Brain microvascular endothelial cell (primary cell): ENCODE data around the gene TMEM242.

Source experiments
- DNase-seq: peaks from one replicate; pipeline ENCODE4 v3.0.0-alpha.2; 2020
- H3K27ac ChIP-seq: fragments of 250-450 bp; sonication (Bioruptor Pico); 2 replicates; pipeline ENCODE4 v1.5.1; 2020; ENCODE audit warnings: mild to moderate bottlenecking, moderate library complexity
- H3K27me3 ChIP-seq: fragments of 250-450 bp; sonication (Bioruptor Pico); replicated peaks from 2 replicates; pipeline ENCODE4 v1.5.1; 2020; ENCODE audit warnings: mild to moderate bottlenecking
- H3K36me3 ChIP-seq: fragments of 250-450 bp; sonication (Bioruptor Pico); replicated peaks from 2 replicates; pipeline ENCODE4 v1.5.1; 2020; ENCODE audit warnings: mild to moderate bottlenecking
- H3K4me3 ChIP-seq: 2 replicates; pipeline ENCODE4 v1.5.1; 2011; ENCODE audit warnings: low read depth, mild to moderate bottlenecking, control low read depth, low read length, moderate library complexity
- in situ Hi-C: cut with HindIII; loops from 2 replicates; pipeline ENCODE4 v1.10.0; 2017; ENCODE audit warnings: low sequenced_read_pairs, low pct_ligation_motif_present
- TF ChIP-seq, protein P1 (sequence below): IDR thresholded peaks from 2 replicates; pipeline ENCODE4 v1.5.1; 2011; ENCODE audit warnings: low read depth, mild to moderate bottlenecking, moderate library complexity, low read length, control low read depth, inconsistent platforms; ENCODE audit errors: missing control alignments

The TMEM242 gene

DNA sequence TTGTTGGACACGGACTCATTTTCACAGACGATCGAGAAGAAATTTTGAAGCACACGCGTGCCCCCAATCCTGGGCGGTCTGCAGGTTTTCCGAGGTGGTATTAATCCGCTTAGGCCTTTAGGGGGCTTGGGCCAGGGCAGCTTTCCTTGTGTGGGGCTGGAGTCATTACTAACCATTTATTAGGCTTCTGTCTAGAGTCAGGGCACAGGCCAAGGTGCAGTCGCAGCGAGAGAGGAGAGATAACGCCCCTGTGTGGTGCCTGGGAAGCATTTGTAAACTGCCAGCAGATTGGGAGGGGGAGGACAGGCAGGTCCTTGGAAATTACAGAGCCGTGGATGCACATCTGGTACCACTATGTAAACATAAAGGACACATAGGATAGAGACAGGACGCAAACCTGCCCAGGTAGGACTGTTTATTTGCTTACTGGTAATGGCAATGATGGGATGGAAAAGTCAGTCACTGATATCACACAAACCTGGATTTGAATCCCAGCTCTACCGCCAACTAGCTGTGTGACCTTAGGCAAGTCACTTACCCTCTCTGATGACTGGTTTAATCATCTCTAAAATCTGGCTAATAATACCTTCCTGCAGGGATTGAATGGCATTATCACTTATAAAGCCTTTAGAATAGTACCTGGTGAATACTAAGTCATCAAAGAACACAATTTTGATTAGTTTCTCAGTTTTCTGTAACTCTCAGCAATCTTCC lies 76.4 kb downstream of the TMEM242 start:
- in situ Hi-C loops, result no loop called here
- H3K27ac ChIP-seq, result no peak overlapping the region
- DNase-seq, result no peak
- H3K27me3 ChIP-seq, result no peaks in the 10 kb centered on the region
- TF ChIP-seq, protein P1, sequence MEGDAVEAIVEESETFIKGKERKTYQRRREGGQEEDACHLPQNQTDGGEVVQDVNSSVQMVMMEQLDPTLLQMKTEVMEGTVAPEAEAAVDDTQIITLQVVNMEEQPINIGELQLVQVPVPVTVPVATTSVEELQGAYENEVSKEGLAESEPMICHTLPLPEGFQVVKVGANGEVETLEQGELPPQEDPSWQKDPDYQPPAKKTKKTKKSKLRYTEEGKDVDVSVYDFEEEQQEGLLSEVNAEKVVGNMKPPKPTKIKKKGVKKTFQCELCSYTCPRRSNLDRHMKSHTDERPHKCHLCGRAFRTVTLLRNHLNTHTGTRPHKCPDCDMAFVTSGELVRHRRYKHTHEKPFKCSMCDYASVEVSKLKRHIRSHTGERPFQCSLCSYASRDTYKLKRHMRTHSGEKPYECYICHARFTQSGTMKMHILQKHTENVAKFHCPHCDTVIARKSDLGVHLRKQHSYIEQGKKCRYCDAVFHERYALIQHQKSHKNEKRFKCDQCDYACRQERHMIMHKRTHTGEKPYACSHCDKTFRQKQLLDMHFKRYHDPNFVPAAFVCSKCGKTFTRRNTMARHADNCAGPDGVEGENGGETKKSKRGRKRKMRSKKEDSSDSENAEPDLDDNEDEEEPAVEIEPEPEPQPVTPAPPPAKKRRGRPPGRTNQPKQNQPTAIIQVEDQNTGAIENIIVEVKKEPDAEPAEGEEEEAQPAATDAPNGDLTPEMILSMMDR, result no peak
- no peaks in the 10 kb centered on the region for H3K36me3 ChIP-seq
- H3K4me3 ChIP-seq, result no peak overlapping the region

DNA sequence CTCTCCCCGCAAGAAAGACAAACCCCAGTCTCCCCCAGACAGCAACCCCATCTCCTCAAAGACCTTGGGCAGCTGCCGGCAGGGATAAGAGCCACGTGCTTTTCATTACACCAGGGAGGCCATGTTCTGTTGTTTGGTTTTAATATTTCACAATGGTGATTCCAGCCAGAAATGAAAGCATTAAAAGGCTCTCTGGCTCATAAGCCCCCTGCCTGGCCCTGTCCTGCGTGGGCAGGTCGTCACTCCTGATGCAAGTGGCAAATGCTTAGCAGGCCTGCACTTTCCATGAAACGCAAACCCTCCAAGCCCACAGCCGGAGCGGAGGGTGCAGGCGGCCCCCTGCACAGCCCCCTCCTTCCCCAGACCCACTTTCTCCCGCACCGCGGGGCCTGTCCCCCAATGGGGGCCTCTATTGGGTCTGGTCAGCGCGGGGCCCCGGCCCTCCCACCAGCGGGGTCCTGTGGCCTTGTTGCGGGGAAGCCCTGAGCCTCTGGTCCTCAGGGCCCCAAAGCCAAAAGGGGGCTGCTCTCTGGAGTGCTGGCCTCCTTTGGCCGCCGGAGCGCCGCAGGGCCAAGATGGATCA lies 77.2 kb downstream of the TMEM242 start:
- Histone ChIP-seq H3K27me3 (no peaks in the 10 kb centered on the region), H3K4me3 (no peak overlapping the region), H3K36me3 (no peaks in the 10 kb centered on the region), H3K27ac (no peak overlapping the region)
- in situ Hi-C loops, result no loop called here
- no peak for DNase-seq
- TF ChIP-seq, protein P1, result no peak

DNA sequence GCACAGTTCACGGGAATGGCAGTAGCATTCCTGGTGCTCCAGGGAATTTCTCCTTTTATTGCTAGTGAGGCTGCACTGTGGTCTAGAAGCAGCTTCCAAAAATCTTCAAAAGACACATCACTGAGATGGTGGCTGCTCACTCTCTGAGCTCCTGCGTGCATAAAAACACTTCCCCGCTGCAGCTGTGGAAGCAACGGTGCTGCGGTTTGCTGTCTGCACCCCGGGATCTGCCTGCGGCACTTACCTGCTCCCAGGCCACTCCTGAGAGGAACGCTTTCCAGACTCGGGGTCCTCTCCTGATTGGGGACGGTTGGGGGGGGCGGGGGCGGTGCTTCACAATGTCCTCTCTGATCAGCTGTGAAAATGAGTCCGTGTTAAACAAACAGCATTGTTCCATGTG lies 77.9 kb downstream of the TMEM242 start:
- no peak overlapping the region for H3K4me3 ChIP-seq
- no peaks in the 10 kb centered on the region for H3K27me3 ChIP-seq
- H3K36me3 ChIP-seq, result no peaks in the 10 kb centered on the region
- DNase-seq, result no peak
- TF ChIP-seq, protein P1, result no peak
- H3K27ac ChIP-seq, result no peak overlapping the region
- in situ Hi-C loops, result no loop called here

DNA sequence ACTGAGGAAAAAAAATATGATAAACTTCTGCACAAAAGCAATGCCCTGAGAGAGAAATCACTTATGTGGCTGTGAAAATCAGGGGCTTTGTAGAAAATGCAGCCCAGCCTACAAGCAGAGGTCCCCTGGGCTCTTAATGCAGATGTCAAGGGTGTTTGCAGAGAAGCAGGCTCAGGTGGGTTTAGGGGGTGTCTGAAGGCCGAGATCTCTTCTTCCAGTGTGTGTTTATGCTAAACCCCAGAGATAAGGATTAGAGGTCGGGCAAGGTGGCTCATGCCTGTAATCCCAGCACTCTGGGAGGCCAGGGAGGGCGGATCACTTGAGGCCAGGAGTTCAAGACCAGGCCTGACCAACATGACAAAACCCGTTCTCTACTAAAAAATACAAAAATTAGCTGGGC lies 78.5 kb downstream of the TMEM242 start:
- no peaks in the 10 kb centered on the region for H3K36me3 ChIP-seq
- H3K27ac ChIP-seq, result no peak overlapping the region
- DNase-seq, result no peak
- TF ChIP-seq, protein P1, result no peak
- no peak overlapping the region for H3K4me3 ChIP-seq
- no peaks in the 10 kb centered on the region for H3K27me3 ChIP-seq
- in situ Hi-C loops, result no loop called here

DNA sequence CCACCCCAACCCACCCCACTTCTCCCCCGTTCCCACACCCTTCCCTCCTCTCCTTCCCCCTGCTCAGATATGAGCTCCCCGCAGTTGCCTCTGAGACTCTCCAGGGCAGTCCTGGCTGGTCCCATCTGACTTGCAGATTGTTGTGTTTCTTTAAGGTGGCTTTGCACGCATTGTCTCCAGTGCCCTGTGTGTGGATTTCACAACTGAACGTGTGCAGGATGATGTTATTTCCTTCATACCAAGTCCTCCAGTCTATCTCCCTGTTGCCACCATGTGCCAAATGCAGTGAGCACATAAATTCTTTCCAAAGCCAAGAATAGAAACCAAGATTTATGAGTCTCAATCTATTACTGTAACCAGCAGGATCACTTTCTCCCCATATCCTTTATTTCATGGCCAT lies 79.1 kb downstream of the TMEM242 start:
- H3K36me3 ChIP-seq, result no peaks in the 10 kb centered on the region
- in situ Hi-C loops, result no loop called here
- no peak overlapping the region for H3K27ac ChIP-seq
- peak; percentile 24 for DNase-seq
- TF ChIP-seq, protein P1, result no peak
- H3K4me3 ChIP-seq, result no peak overlapping the region
- H3K27me3 ChIP-seq, result no peaks in the 10 kb centered on the region
